KG1 (cell line): ENCODE data around the gene DLGAP1.

ENCODE experiments used
- DNase-seq: peaks from one replicate; lab custom pipeline; 2025; lab: John Stamatoyannopoulos, UW

The DLGAP1 gene

GRCh38 chr18:4238966-4239365 is 216.1 kb downstream of the DLGAP1 start:
- DNase-seq = no peak

GRCh38 chr18:4237664-4238041 is 217.5 kb downstream of the DLGAP1 start:
- DNase-seq = no peak

- DNase-seq = no peak
Measured at GRCh38 chr18:4236940-4237663, 218.0 kb downstream of the DLGAP1 start.

GRCh38 chr18:4233468-4233867 is 221.6 kb downstream of the DLGAP1 start:
- DNase-seq = no peak

- DNase-seq = no peak
Measured at GRCh38 chr18:4232656-4233055, 222.5 kb downstream of the DLGAP1 start.

GRCh38 chr18:4231260-4231659 is 223.8 kb downstream of the DLGAP1 start:
- no peak for DNase-seq

- no peak for DNase-seq
Measured at GRCh38 chr18:4230450-4231168, 224.5 kb downstream of the DLGAP1 start.

GRCh38 chr18:4224031-4224704 is 230.9 kb downstream of the DLGAP1 start:
- DNase-seq = no peak

- DNase-seq = no peak
Measured at GRCh38 chr18:4211111-4211837, 243.8 kb downstream of the DLGAP1 start.

- DNase-seq = no peak
Measured at GRCh38 chr18:4208366-4208765, 246.7 kb downstream of the DLGAP1 start.

- no peak for DNase-seq
Measured at GRCh38 chr18:4207383-4207985, 247.6 kb downstream of the DLGAP1 start.

GRCh38 chr18:4204438-4204720 is 250.7 kb downstream of the DLGAP1 start:
- DNase-seq = no peak

- no peak for DNase-seq
Measured at GRCh38 chr18:4203568-4204437, 251.3 kb downstream of the DLGAP1 start.

- DNase-seq = no peak
Measured at GRCh38 chr18:4200399-4200798, 254.7 kb downstream of the DLGAP1 start.

GRCh38 chr18:4198956-4199355 is 256.2 kb downstream of the DLGAP1 start:
- no peak for DNase-seq

GRCh38 chr18:4196351-4196750 is 258.8 kb downstream of the DLGAP1 start:
- no peak for DNase-seq

- no peak for DNase-seq
Measured at GRCh38 chr18:4193086-4193485, 262.0 kb downstream of the DLGAP1 start.

GRCh38 chr18:4181882-4182568 is 273.1 kb downstream of the DLGAP1 start:
- DNase-seq = no peak

- no peak for DNase-seq
Measured at GRCh38 chr18:4181086-4181485, 274.0 kb downstream of the DLGAP1 start.

GRCh38 chr18:4172196-4173100 is 282.7 kb downstream of the DLGAP1 start:
- DNase-seq = no peak
